GM23338 (cell line): ENCODE data around the gene ATP8A1. TPM values are rescaled to one million over a fixed set of nuclear protein-coding genes. Genes with fewer than 3 reads are reported as not detected.

ENCODE experiments used
- ATAC-seq: fragments of 200-7000 bp; cut with Tn5 transposase; 3 replicates; pipeline ENCODE4 v1.9.1; 2020
- DNase-seq: peaks from one replicate; pipeline ENCODE4 v3.0.0-alpha.2; 2015; ENCODE audit warnings: low spot score
- H2AFZ ChIP-seq: fragments of 200-600 bp; sonication (generic); 2 replicates; pipeline ENCODE4 v1.8.0; 2016; ENCODE audit warnings: antibody characterized with exemption, mild to moderate bottlenecking, moderate library complexity
- H3F3A ChIP-seq: fragments of 200-600 bp; sonication (generic); replicated peaks from 2 replicates; pipeline ENCODE4 v1.8.0; 2017; ENCODE audit warnings: antibody characterized with exemption, mixed run types, low read depth
- H3K27ac ChIP-seq: fragments of 200-600 bp; sonication (generic); 2 replicates; pipeline ENCODE4 v1.6.1; 2016; ENCODE audit warnings: low read depth
- H3K27me3 ChIP-seq: fragments of 200-600 bp; sonication (generic); 2 replicates; pipeline ENCODE4 v1.8.0; 2016; ENCODE audit warnings: mild to moderate bottlenecking, mixed run types, moderate library complexity; ENCODE audit not compliant: insufficient read depth
- H3K36me3 ChIP-seq: fragments of 200-600 bp; sonication (generic); 2 replicates; pipeline ENCODE4 v1.8.0; 2016; ENCODE audit warnings: mild to moderate bottlenecking; ENCODE audit not compliant: insufficient read depth
- H3K4me1 ChIP-seq: fragments of 200-600 bp; sonication (generic); 2 replicates; pipeline ENCODE4 v1.8.0; 2016; ENCODE audit warnings: mild to moderate bottlenecking, moderate library complexity; ENCODE audit not compliant: insufficient read depth
- H3K4me2 ChIP-seq: fragments of 200-600 bp; sonication (generic); 2 replicates; pipeline ENCODE4 v1.7.1; 2017; ENCODE audit warnings: mixed run types
- H3K4me3 ChIP-seq: fragments of 200-600 bp; sonication (generic); 2 replicates; pipeline ENCODE4 v1.6.1; 2016; ENCODE audit warnings: mixed run types
- H3K79me2 ChIP-seq: fragments of 200-600 bp; sonication (generic); replicated peaks from 2 replicates; pipeline ENCODE4 v1.8.0; 2017; ENCODE audit warnings: mild to moderate bottlenecking; ENCODE audit not compliant: insufficient read depth
- H3K9me2 ChIP-seq: fragments of 200-600 bp; sonication (generic); 2 replicates; pipeline ENCODE4 v1.8.0; 2017; ENCODE audit not compliant: insufficient read depth
- H4K20me1 ChIP-seq: fragments of 200-600 bp; sonication (generic); replicated peaks from 2 replicates; pipeline ENCODE4 v1.8.0; 2017; ENCODE audit warnings: mild to moderate bottlenecking; ENCODE audit not compliant: insufficient read depth
- H3K27ac Mint-ChIP-seq: 2 replicates; pipeline ENCODE4 v1.8.0; 2020; ENCODE audit warnings: inconsistent platforms, mild to moderate bottlenecking, moderate library complexity, mixed read lengths
- H3K27me3 Mint-ChIP-seq: 3 replicates; pipeline ENCODE4 v1.8.0; 2022; ENCODE audit warnings: low read depth, mild to moderate bottlenecking, moderate library complexity, mixed read lengths, inconsistent platforms; ENCODE audit not compliant: insufficient read depth, poor library complexity
- H3K36me3 Mint-ChIP-seq: 3 replicates; pipeline ENCODE4 v1.8.0; 2021; ENCODE audit warnings: low read depth, mild to moderate bottlenecking, inconsistent platforms, moderate library complexity, mixed read lengths
- H3K4me1 Mint-ChIP-seq: 3 replicates; pipeline ENCODE4 v1.8.0; 2020; ENCODE audit warnings: mild to moderate bottlenecking, inconsistent platforms, mixed read lengths
- H3K4me3 Mint-ChIP-seq: 3 replicates; pipeline ENCODE4 v1.8.0; 2021; ENCODE audit warnings: moderate library complexity, mild to moderate bottlenecking, inconsistent platforms, mixed read lengths
- H3K9me3 Mint-ChIP-seq: 3 replicates; pipeline ENCODE4 v1.8.0; 2020; ENCODE audit warnings: moderate library complexity, mild to moderate bottlenecking, inconsistent platforms, mixed read lengths
- CREB1 ChIP-seq: fragments of 250-450 bp; sonication (Bioruptor Pico); IDR thresholded peaks from 2 replicates; pipeline ENCODE4 v1.5.0; 2020; ENCODE audit warnings: low read depth, mild to moderate bottlenecking, moderate library complexity
- ETS1 ChIP-seq: IDR thresholded peaks from 2 replicates; pipeline ENCODE4 v1.6.1; 2016; ENCODE audit warnings: antibody characterized with exemption
- EZH2 ChIP-seq: fragments of 200-600 bp; sonication (generic); IDR thresholded peaks from one replicate; pipeline ENCODE4 v1.8.0; 2017; ENCODE audit warnings: antibody characterized with exemption, mild to moderate bottlenecking, low read depth; ENCODE audit not compliant: unreplicated experiment
- EZH2phosphoT487 ChIP-seq: fragments of 200-600 bp; sonication (generic); IDR thresholded peaks from one replicate; pipeline ENCODE4 v1.8.1; 2018; ENCODE audit warnings: antibody characterized with exemption; ENCODE audit not compliant: unreplicated experiment
- JUNB ChIP-seq: IDR thresholded peaks from one replicate; pipeline ENCODE4 v1.6.1; 2016; ENCODE audit warnings: antibody characterized with exemption; ENCODE audit not compliant: unreplicated experiment
- NANOG ChIP-seq: IDR thresholded peaks from 2 replicates; pipeline ENCODE4 v1.6.1; 2016; ENCODE audit warnings: antibody characterized with exemption, borderline replicate concordance
- POLR2AphosphoS5 ChIP-seq: IDR thresholded peaks from 2 replicates; pipeline ENCODE4 v1.6.1; 2016; ENCODE audit warnings: antibody characterized with exemption, low read depth
- REST ChIP-seq: IDR thresholded peaks from one replicate; pipeline ENCODE4 v1.6.1; 2018; ENCODE audit warnings: antibody characterized with exemption; ENCODE audit not compliant: unreplicated experiment
- STAT1 ChIP-seq: IDR thresholded peaks from one replicate; pipeline ENCODE4 v1.6.1; 2016; ENCODE audit warnings: antibody characterized with exemption; ENCODE audit not compliant: unreplicated experiment
- ZNF114 ChIP-seq: fragments of 250-450 bp; sonication (Bioruptor Pico); IDR thresholded peaks from 2 replicates; pipeline ENCODE4 v1.5.0; 2020; ENCODE audit warnings: mild to moderate bottlenecking, moderate library complexity
- ZNF331 ChIP-seq: fragments of 250-450 bp; sonication (Bioruptor Pico); IDR thresholded peaks from 2 replicates; pipeline ENCODE4 v1.5.0; 2020; ENCODE audit warnings: low read depth, mild to moderate bottlenecking, moderate library complexity
- polyA plus RNA-seq: library from polyadenylated mRNA; unstranded; fragments of >200 nt; fragmentation: Nextera tagmentation; extraction: Ambion mirVana; gene quantifications from 2 replicates; pipeline ENCODE4 v1.2.1, GENCODE V29; 2016
- total RNA-seq: library from RNA; depleted of rRNA; stranded (reverse); fragments of >200 nt; shearing (Covaris generic); gene quantifications from 2 replicates; pipeline ENCODE4 v1.2.3, GENCODE V29; 2014

ATP8A1 gene
- total and polyA plus RNA-seq, 2 experiments from 2014 or later = 6.8 to 66.3 TPM

- no peak for ATAC-seq
- H3K79me2 ChIP-seq = no peaks in the 10 kb centered on the region
Measured at GRCh38 chr4:42363614-42364013, 293.3 kb downstream of the ATP8A1 start.

GRCh38 chr4:42362591-42362990 lies 294.3 kb downstream of the ATP8A1 start:
- Histone ChIP-seq H3K4me3 (no peak overlapping the region), H3K4me2 (no peak overlapping the region), H3F3A (no peaks in the 10 kb centered on the region), H3K36me3 (no peaks in the 10 kb centered on the region), H3K27me3 (no peaks in the 10 kb centered on the region), H2AFZ (no peak overlapping the region), H3K4me1 (no peaks in the 10 kb centered on the region), H3K9me2 (peaks cover 5% of the 10 kb centered on the region; the same call in 1 of the 2 replicates), H3K27ac (no peak overlapping the region), H3K79me2 (no peaks in the 10 kb centered on the region), H4K20me1 (no peaks in the 10 kb centered on the region)
- no peaks in the 10 kb centered on the region; the same call in 2 of the 3 replicates for H3K9me3 Mint-ChIP-seq
- no peak overlapping the region for H3K27ac Mint-ChIP-seq
- H3K4me3 Mint-ChIP-seq = no peak overlapping the region
- no peaks in the 10 kb centered on the region for H3K36me3 Mint-ChIP-seq
- H3K27me3 Mint-ChIP-seq = no peaks in the 10 kb centered on the region
- DNase-seq (no peak), ATAC-seq (no peak)
- no peaks in the 10 kb centered on the region for H3K4me1 Mint-ChIP-seq
- no peak for TF ChIP-seq NANOG
- no peak for TF ChIP-seq ZNF331
- TF ChIP-seq CREB1 (CRISPR knock-in tag) = no peak
- TF ChIP-seq ZNF114 = no peak
- TF ChIP-seq EZH2 = no peak
- no peak for TF ChIP-seq EZH2phosphoT487
- no peak for TF ChIP-seq STAT1
- no peak for TF ChIP-seq POLR2AphosphoS5
- no peak for TF ChIP-seq ETS1
- no peak for TF ChIP-seq JUNB

More at GRCh38 chr4:42363614-42364013, 293.3 kb downstream of the ATP8A1 start:
- no peak for DNase-seq
- H3K4me1 ChIP-seq = no peaks in the 10 kb centered on the region
- Mint-ChIP-seq H3K27ac (no peak overlapping the region), H3K4me3 (no peak overlapping the region), H3K9me3 (no peaks in the 10 kb centered on the region; the same call in 2 of the 3 replicates), H3K4me1 (no peaks in the 10 kb centered on the region), H3K27me3 (no peaks in the 10 kb centered on the region), H3K36me3 (no peaks in the 10 kb centered on the region)
- H3K27me3 ChIP-seq = no peaks in the 10 kb centered on the region
- no peaks in the 10 kb centered on the region for H3K36me3 ChIP-seq
- H3F3A ChIP-seq = no peaks in the 10 kb centered on the region
- H3K4me3 ChIP-seq = no peak overlapping the region
- H3K4me2 ChIP-seq = no peak overlapping the region
- H4K20me1 ChIP-seq = no peaks in the 10 kb centered on the region
- no peak for TF ChIP-seq ETS1
- TF ChIP-seq POLR2AphosphoS5 = no peak
- no peak for TF ChIP-seq REST
- no peak for TF ChIP-seq EZH2
- TF ChIP-seq EZH2phosphoT487 = no peak
- no peak for TF ChIP-seq CREB1 (CRISPR knock-in tag)
- no peak overlapping the region for H3K27ac ChIP-seq
- H2AFZ ChIP-seq = peak overlapping the region; percentile 45; the same call in 1 of the 2 replicates
- H3K9me2 ChIP-seq = no peaks in the 10 kb centered on the region; the same call in 1 of the 2 replicates
